Spleen (tissue), 11 donors: ENCODE data around the gene LRRFIP2. TPM values are rescaled to one million over a fixed set of nuclear protein-coding genes. Genes with fewer than 3 reads are reported as not detected.

Experiments used
- DNase-seq: peaks from one replicate; pipeline ENCODE4 v3.0.0-alpha.2; 2020
- H3K27ac ChIP-seq, 8 donors: fragments of 200-600 bp; sonication (generic) in 7 of 8; 1 replicate in 4 of 8; 2 replicates in 4 of 8; pipeline versions ENCODE4 v1.5.0 to v1.8.0; 2016 to 2021; ENCODE audit warnings: inconsistent platforms in 4 of 8, mild to moderate bottlenecking in 4 of 8, moderate library complexity in 1 of 8
- H3K27me3 ChIP-seq, 7 donors: fragments of 200-600 bp; sonication (generic) in 6 of 7; replicated peaks in 1 of 7; 1 replicate in 4 of 7; 2 replicates in 3 of 7; pipeline versions ENCODE4 v1.5.0 to v1.8.0; 2016 to 2021; ENCODE audit warnings: inconsistent platforms in 3 of 7, mild to moderate bottlenecking in 1 of 7
- H3K36me3 ChIP-seq, 6 donors: fragments of 200-600 bp; sonication (generic) in 5 of 6; 1 replicate in 4 of 6; 2 replicates in 2 of 6; pipeline versions ENCODE4 v1.5.0 to v1.8.0; 2016 to 2021; ENCODE audit warnings: inconsistent platforms in 2 of 6
- H3K4me1 ChIP-seq, 6 donors: fragments of 200-600 bp; sonication (generic) in 5 of 6; 1 replicate in 3 of 6; 2 replicates in 3 of 6; pipeline versions ENCODE4 v1.5.0 to v1.8.0; 2016 to 2021; ENCODE audit warnings: inconsistent platforms in 3 of 6
- H3K4me3 ChIP-seq, 8 donors: fragments of 200-600 bp; sonication (generic) in 7 of 8; 1 replicate in 4 of 8; 2 replicates in 4 of 8; pipeline versions ENCODE4 v1.5.0 to v1.8.0; 2016 to 2021; ENCODE audit warnings: inconsistent platforms in 4 of 8, mild to moderate bottlenecking in 4 of 8, moderate library complexity in 2 of 8
- H3K9me3 ChIP-seq, 8 donors: fragments of 200-600 bp; sonication (generic) in 7 of 8; 1 replicate in 4 of 8; 2 replicates in 4 of 8; pipeline versions ENCODE4 v1.5.0 to v1.8.0; 2016 to 2021; ENCODE audit warnings: inconsistent platforms in 4 of 8
- POLR2A ChIP-seq, 3 donors: fragments of 450-650 bp; IDR thresholded peaks; one replicate each; pipeline ENCODE4 v1.5.1; 2017; ENCODE audit warnings: antibody characterized with exemption in 3 of 3, mild to moderate bottlenecking in 1 of 3
- POLR2AphosphoS5 ChIP-seq, 3 donors: sonication (generic); formaldehyde crosslinking; IDR thresholded peaks; one replicate each; pipeline ENCODE4 v1.5.1; 2017; ENCODE audit warnings: antibody characterized with exemption in 3 of 3
- WGBS, 5 donors: extraction: QIAGEN DNeasy Blood & Tissue Kit in 3 of 5; methylation state at CpG; one replicate each; pipeline versions ENCODE4 v1.1.5 to v1.1.7; 2013 to 2018; 5-methylcytosine and 5-hydroxymethylcytosine counted together
- intact Hi-C: fragments of 100-400 bp; cut with DNase I; formaldehyde crosslinking; loops from one replicate; pipeline ENCODE4 v1.15.0; 2023; ENCODE audit warnings: low total_unique reads
- polyA plus RNA-seq, 3 donors: library from polyadenylated mRNA; stranded (reverse); fragments of 200-250 nt; gene quantifications; one replicate each; pipeline ENCODE4 v1.2.1, GENCODE V29; 2013
- total RNA-seq, 7 donors: library from RNA; depleted of rRNA in 3 of 7; stranded (reverse); fragments of >200 nt in 3 of 7; fragmentation: NEBNext Ultra II Directional in 4 of 7; extraction: Animal tissue kit (Norgen Biotek cat#: 25700) in 4 of 7; gene quantifications; one replicate each; pipeline versions ENCODE4 v1.1.0 to v1.2.1, GENCODE V29; 2016 to 2021
- TF ChIP-seq, protein P1 (sequence below), 11 experiments: fragments of 200-600 bp in 7 of 11; fragments of 450-650 bp in 4 of 11; sonication (generic) in 4 of 11; IDR thresholded peaks in 8 of 11; conservative IDR thresholded peaks in 3 of 11; 1 replicate in 7 of 11; 2 replicates in 4 of 11; pipeline versions ENCODE4 v1.4.0 to v1.8.0; 2016 to 2021; ENCODE audit warnings: antibody characterized with exemption in 11 of 11, inconsistent platforms in 4 of 11, mild to moderate bottlenecking in 1 of 11
- donor health status: healthy with polysubstance abuse.
- donor health status: DM: no; HTN: no; CAD: no; lungs with moderate emphysema.
- donor health status: DM: no; HTN: no; CAD: no.
- donor health status: Bipolar disorder and iron deficiency.
- donor health status: healthy.
- donor health status: DM: no; HTN: no; CAD: no.
- donor health status: DM: yes; HTN: yes; CAD: no.

The LRRFIP2 gene
- total and polyA plus RNA-seq, 10 donors, result 18.9 to 111 (median 86.9) TPM

DNA sequence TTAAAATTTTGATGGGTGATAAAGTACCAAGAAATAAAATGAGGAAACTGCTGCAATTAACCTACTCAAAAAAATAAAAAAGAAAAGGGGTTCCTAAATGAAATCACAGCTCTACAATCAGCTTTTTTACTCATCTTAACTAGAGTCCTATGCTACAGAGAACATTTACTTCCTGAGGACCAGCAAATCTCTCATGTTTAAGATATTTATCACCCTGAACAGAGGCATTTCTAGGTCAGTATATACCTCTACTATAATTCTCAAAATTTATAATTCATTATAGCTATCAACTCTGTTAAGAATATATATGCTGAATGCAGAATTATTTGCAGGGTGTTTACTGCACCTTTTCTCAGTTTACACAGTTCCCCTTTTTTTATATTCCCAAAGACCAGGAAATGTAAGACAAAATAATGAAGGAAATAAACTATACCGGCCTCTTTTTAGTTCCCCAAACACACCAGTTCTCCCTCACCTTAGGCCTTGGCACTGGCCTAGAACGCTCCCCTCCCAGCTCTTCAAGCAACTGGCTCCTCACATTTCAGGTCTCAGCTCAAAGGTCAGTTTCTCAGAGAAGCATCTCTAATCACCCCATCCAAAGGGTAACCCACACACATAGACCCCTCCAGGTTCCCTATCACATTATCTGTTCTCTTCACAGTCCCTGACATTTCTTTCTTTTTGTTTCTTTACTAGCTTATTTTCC lies 71.1 kb downstream of the LRRFIP2 start:
- no peaks in the 10 kb centered on the region for H3K9me3 ChIP-seq
- DNase-seq, result no peak
- H3K27ac ChIP-seq, result peak overlapping the region in 5 of 8 donors; percentile 34 to 54 (median 47)
- H3K27me3 ChIP-seq, result no peaks in the 10 kb centered on the region
- peaks cover 0 to 14% (median 6%) of the 10 kb centered on the region in 6 donors for H3K4me1 ChIP-seq
- TF ChIP-seq POLR2AphosphoS5 (IDR thresholded peaks at IDR 0.05) (no peak), POLR2A (IDR thresholded peaks at IDR 0.05) (no peak)
- TF ChIP-seq, protein P1, sequence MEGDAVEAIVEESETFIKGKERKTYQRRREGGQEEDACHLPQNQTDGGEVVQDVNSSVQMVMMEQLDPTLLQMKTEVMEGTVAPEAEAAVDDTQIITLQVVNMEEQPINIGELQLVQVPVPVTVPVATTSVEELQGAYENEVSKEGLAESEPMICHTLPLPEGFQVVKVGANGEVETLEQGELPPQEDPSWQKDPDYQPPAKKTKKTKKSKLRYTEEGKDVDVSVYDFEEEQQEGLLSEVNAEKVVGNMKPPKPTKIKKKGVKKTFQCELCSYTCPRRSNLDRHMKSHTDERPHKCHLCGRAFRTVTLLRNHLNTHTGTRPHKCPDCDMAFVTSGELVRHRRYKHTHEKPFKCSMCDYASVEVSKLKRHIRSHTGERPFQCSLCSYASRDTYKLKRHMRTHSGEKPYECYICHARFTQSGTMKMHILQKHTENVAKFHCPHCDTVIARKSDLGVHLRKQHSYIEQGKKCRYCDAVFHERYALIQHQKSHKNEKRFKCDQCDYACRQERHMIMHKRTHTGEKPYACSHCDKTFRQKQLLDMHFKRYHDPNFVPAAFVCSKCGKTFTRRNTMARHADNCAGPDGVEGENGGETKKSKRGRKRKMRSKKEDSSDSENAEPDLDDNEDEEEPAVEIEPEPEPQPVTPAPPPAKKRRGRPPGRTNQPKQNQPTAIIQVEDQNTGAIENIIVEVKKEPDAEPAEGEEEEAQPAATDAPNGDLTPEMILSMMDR (IDR thresholded peaks at IDR 0.05 in 8 of 11, conservative IDR thresholded peaks at IDR 0.05 in 3 of 11), result no peak
- H3K4me3 ChIP-seq, result no peak overlapping the region
- WGBS, 5 donors, result 24 to 45% (median 29%) methylated on average over 2 of the region's 2 CpGs
- intact Hi-C loops, result no loop called here
- peaks cover 0 to 31% (median 0%) of the 10 kb centered on the region in 6 donors for H3K36me3 ChIP-seq

DNA sequence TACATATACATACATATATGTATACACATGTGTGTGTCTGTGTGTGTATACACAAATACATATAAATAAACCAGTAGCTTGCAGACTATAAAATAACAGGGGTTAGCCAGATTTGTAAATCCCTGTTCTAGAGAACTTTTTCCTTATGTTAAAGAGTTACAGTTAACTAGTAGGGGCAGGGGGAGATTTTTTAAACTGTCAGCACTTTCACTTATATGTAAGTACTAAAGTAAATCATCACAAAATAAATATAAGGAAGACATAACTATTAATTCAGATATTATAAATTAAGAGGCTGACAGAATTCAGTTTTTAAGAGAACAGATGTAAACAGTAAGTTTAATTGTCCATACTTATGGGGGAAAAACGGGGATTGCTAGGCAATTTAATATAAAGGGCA lies 74.0 kb downstream of the LRRFIP2 start:
- intact Hi-C loops, result no loop called here
- 76 to 93% (median 91%) methylated on average over 1 of the region's 1 CpG for WGBS, 5 donors
- H3K4me3 ChIP-seq, result no peak overlapping the region
- H3K27me3 ChIP-seq, result no peaks in the 10 kb centered on the region
- H3K4me1 ChIP-seq, result peaks cover 0 to 29% (median 10%) of the 10 kb centered on the region in 6 donors
- peaks cover 0 to 21% (median 0%) of the 10 kb centered on the region in 6 donors for H3K36me3 ChIP-seq
- H3K27ac ChIP-seq, result no peak overlapping the region
- DNase-seq, result no peak
- TF ChIP-seq POLR2AphosphoS5 (IDR thresholded peaks at IDR 0.05) (no peak), POLR2A (IDR thresholded peaks at IDR 0.05) (no peak)
- H3K9me3 ChIP-seq, result no peaks in the 10 kb centered on the region

DNA sequence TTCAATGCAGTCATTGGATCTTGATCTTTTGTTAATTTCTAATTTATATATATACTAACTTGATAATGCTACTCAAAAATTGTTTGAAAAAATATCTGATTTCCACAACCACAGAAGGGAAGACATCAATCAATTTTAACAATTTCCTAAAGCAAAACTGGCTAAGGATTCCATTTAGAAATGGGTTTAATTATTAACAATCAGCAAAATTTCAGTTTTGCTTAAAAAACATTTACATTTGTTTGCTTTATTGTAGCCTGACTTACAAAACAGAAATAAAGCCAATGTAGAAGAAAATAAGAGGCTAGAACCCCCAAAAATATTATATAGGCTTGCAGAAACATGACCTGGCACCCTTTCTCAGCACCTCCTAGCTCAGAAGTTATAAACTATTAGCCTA lies 74.9 kb downstream of the LRRFIP2 start:
- Histone ChIP-seq H3K4me1 (peaks cover 0 to 37% (median 15%) of the 10 kb centered on the region in 6 donors), H3K27me3 (no peaks in the 10 kb centered on the region), H3K27ac (peak overlapping the region in 1 of 8 donors; percentile 7), H3K4me3 (no peak overlapping the region), H3K9me3 (no peaks in the 10 kb centered on the region), H3K36me3 (peaks cover 0 to 24% (median 0%) of the 10 kb centered on the region in 6 donors)
- no peak for DNase-seq
- TF ChIP-seq, protein P1 (IDR thresholded peaks at IDR 0.05 in 8 of 11, conservative IDR thresholded peaks at IDR 0.05 in 3 of 11), result no peak
- TF ChIP-seq POLR2AphosphoS5 (IDR thresholded peaks at IDR 0.05) (no peak), POLR2A (IDR thresholded peaks at IDR 0.05) (no peak)
- intact Hi-C loops, result no loop called here

DNA sequence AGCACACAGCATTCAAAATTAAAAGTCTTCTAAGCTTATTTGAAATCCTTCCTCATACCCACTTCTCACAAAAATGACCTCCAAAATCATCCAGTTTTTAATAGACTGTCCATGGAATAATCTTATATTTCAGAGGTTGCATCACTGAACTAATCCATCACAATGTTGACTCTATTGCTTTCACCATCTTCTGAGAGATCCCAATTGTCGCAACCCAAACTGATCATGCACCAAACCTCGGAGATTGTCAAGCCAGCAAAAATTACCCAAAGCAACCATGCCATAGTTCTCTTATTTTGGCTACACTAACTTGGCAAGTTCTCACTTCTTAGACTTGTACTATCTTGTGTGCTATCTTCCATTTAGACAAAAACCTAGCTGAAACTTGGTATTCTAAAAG lies 75.5 kb downstream of the LRRFIP2 start:
- peaks cover 0 to 30% (median under 1%) of the 10 kb centered on the region in 6 donors for H3K36me3 ChIP-seq
- no peaks in the 10 kb centered on the region for H3K27me3 ChIP-seq
- 85 to 97% (median 92%) methylated on average over 2 of the region's 2 CpGs for WGBS, 5 donors
- intact Hi-C loops, result no loop called here
- TF ChIP-seq POLR2A (IDR thresholded peaks at IDR 0.05) (no peak), POLR2AphosphoS5 (IDR thresholded peaks at IDR 0.05) (no peak)
- TF ChIP-seq, protein P1 (IDR thresholded peaks at IDR 0.05 in 8 of 11, conservative IDR thresholded peaks at IDR 0.05 in 3 of 11), result no peak
- no peaks in the 10 kb centered on the region for H3K9me3 ChIP-seq
- H3K27ac ChIP-seq, result peak overlapping the region in 1 of 8 donors; percentile 75
- DNase-seq, result no peak
- peaks cover 0 to 39% (median 16%) of the 10 kb centered on the region in 6 donors for H3K4me1 ChIP-seq
- H3K4me3 ChIP-seq, result no peak overlapping the region
